NT2/D1 (cell line): ENCODE data around the gene SDSL.

ENCODE experiments used
- DNase-seq: peaks from one replicate; pipeline ENCODE4 v3.0.0-alpha.2; 2011; ENCODE audit warnings: low read depth, low spot score
- H3K27me3 ChIP-seq: 2 replicates; pipeline ENCODE4 v1.6.0; 2011; ENCODE audit warnings: mild to moderate bottlenecking; ENCODE audit not compliant: insufficient read length, insufficient read depth
- H3K36me3 ChIP-seq: 2 replicates; pipeline ENCODE4 v1.6.1; 2011; ENCODE audit warnings: mild to moderate bottlenecking, low read length, mixed read lengths; ENCODE audit not compliant: insufficient read depth, insufficient read length
- H3K4me1 ChIP-seq: 2 replicates; pipeline ENCODE4 v1.5.1; 2011; ENCODE audit not compliant: insufficient read depth, insufficient read length
- H3K4me3 ChIP-seq: 2 replicates; pipeline ENCODE4 v1.5.1; 2011; ENCODE audit warnings: low read depth; ENCODE audit not compliant: insufficient read length
- H3K9ac ChIP-seq: 2 replicates; pipeline ENCODE4 v1.6.0; 2011; ENCODE audit warnings: low read depth; ENCODE audit not compliant: insufficient read length
- H3K9me3 ChIP-seq: 2 replicates; pipeline ENCODE4 v1.5.1; 2011; ENCODE audit warnings: mild to moderate bottlenecking, low read length; ENCODE audit not compliant: insufficient read depth
- SUZ12 ChIP-seq: IDR thresholded peaks from 2 replicates; pipeline ENCODE4 v1.6.1; 2011; ENCODE audit not compliant: insufficient read length, insufficient read depth; ENCODE audit errors: extremely low read depth
- YY1 ChIP-seq: IDR thresholded peaks from 2 replicates; pipeline ENCODE4 v1.6.1; 2011; ENCODE audit not compliant: insufficient read length, insufficient read depth
- ZNF274 ChIP-seq: IDR thresholded peaks from 2 replicates; pipeline ENCODE4 v1.6.1; 2011; ENCODE audit warnings: mild to moderate bottlenecking, low read depth, low read length

SDSL gene

DNA sequence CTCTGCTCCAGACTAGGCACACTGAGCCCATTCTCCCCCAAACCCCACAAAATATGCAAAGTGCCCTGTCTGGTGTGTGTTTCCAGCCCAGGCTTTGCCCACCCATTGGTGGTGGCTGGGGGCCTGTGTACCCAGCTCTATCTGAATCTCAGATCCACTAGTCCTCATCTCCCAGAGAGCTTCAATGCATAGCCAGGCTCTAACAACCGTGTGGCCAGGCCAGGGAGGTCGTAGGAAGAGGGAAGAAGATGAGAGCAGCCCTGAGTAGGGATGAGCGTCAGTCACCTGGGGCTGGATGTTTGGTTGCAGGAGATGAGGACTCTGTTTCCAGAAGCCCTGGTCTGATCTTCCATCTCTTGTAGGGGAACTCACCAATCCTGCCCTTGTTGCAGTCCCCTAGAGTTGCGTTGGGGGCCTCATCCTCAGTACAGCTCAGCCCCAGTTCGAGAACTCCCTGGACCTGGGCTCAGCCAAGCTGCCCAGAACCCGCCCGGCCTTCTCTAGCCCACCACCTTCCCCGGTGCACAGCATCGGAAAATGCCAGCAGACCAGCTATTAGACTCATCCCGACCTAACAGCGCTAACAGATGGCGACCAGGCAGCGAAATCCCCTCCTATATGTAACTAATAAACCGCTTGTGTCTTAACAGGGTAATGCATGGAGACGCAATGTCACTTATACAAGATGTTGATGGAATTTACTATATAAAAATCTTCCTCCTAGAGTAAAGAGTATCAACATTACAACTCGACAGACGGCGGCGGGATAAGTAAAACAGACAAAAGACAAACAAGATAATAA is 52.7 kb downstream of the SDSL start:
- Histone ChIP-seq H3K9ac (no peak overlapping the region), H3K36me3 (no peaks in the 10 kb centered on the region), H3K4me3 (no peak overlapping the region), H3K9me3 (no peaks in the 10 kb centered on the region), H3K4me1 (peaks cover 43% of the 10 kb centered on the region), H3K27me3 (peaks cover 97% of the 10 kb centered on the region)
- TF ChIP-seq ZNF274 (no peak), SUZ12 (no peak), YY1 (no peak)
- DNase-seq = no peak

DNA sequence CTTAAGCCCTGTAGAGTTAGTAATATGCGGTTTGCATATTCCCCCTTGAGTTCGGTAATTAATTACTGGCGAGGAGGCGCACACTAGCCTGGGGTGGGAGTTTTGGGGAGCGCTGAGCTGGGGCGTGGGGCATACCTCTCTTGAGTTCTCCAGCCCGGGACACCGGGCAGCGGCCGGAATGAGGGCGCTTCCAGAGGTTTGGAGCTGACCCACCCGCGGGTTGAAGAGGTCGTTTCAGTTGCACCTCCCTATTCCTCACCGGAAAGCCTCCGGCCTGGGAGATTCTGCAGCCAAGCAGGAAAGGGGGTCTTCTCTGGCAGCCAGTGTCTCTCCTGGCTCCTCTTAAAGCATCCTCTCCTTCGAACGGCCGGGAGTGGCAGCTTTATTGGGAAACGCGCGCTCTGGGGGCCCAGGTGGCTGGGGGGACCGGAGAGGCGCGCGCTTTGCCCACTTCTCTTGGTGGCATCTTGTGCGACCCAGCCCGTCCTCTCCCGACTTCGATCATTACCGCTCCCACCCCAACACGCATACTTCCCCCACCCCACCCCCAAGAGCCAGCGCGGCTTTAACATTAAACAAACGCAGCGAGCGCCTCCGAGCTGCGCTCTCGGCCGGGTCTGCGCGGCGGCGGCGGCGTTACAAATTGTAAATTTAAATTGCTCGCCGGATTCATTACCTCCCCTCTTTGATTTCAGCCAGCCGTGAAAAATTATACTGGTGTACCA is 53.4 kb downstream of the SDSL start:
- Histone ChIP-seq H3K4me1 (peaks cover 40% of the 10 kb centered on the region), H3K9ac (peak overlapping the region; percentile 53), H3K36me3 (no peaks in the 10 kb centered on the region), H3K9me3 (no peaks in the 10 kb centered on the region), H3K27me3 (peaks cover 97% of the 10 kb centered on the region), H3K4me3 (peak overlapping the region; percentile 22)
- TF ChIP-seq YY1 (no peak), SUZ12 (peak; percentile 86), ZNF274 (no peak)
- DNase-seq = no peak

DNA sequence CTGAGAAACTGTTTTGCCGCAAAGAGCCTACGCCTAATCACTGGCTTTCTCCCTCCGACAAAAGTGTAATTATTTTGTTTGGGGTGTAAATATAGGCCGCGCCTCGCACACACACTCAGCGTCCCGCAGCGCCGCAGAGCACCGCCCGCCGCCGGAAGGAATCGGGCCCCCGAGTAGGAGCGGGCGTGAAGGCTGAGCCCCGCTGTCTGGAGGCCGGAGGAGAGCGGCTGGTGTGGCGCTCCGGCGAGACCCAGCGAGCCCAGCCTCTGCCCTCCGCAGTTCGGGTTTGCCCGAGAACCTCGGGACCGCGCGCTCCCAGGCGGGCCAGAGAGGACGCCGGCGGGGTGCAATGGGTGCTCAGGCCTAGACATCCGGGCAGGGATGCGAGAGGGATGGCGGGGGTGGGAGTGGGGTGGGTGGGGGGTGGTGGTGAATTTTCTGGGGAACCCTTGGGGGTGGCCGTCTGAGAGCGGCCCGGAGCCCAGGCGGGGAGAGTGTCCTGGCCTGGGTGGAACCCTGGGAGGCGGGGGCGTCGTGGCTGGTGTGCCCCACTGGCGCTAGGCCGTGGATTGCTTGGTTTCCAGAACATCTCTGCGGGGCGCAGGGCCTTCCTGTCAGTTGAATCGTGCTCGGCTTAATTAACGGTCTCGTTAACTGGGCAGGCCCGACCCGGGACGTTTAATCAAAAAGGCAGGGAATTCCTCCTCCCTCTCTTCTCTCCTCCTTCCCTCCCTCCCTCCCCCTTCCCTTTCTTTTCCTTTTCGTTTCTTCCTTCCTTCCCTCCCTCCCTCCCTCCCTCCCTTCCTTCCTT is 54.2 kb downstream of the SDSL start:
- no peaks in the 10 kb centered on the region for H3K9me3 ChIP-seq
- H3K4me3 ChIP-seq = peak overlapping the region; percentile 22
- no peaks in the 10 kb centered on the region for H3K36me3 ChIP-seq
- H3K4me1 ChIP-seq = peaks cover 34% of the 10 kb centered on the region
- TF ChIP-seq YY1 (no peak), SUZ12 (peak; percentile 97), ZNF274 (no peak)
- H3K27me3 ChIP-seq = peaks cover 97% of the 10 kb centered on the region
- peak overlapping the region; percentile 53 for H3K9ac ChIP-seq
- DNase-seq = no peak

DNA sequence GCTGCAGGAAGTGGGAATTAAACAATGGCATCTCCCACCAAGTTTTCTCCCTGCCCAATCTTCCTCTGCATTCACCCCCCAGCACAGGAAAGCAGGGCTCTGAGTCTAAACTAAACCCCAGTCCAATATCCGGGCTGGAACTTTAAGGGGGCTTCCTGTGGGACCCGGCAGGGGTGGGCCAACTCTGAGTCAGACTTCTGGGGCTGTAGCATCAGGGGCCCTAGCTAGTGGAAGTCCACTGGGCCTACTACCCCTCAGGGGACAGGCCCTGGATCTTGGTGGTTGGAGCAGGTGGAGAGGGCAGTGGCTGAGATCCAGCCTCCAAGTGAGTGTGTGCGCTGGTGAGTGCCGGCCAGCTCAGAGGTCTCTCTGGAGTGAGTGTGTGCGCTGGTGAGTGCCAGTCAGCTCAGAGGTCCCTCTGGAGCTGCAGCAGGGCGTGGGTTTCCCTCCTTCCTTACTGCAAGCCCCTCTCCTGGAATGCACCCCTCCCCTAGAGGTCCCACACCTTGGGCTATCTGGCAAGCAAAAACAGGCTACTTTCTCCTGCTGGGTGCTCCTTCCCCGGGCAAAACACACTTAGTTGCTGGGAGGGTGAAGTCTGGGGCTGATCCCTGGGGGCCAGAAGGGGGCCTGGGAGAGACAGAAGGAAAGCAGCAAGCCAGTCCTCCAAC is 55.1 kb downstream of the SDSL start:
- Histone ChIP-seq H3K36me3 (no peaks in the 10 kb centered on the region), H3K9ac (no peak overlapping the region), H3K4me1 (peaks cover 30% of the 10 kb centered on the region), H3K27me3 (peaks cover 96% of the 10 kb centered on the region), H3K4me3 (no peak overlapping the region), H3K9me3 (no peaks in the 10 kb centered on the region)
- no peak for DNase-seq
- TF ChIP-seq ZNF274 = no peak
- TF ChIP-seq YY1 = no peak
- TF ChIP-seq SUZ12 = no peak

DNA sequence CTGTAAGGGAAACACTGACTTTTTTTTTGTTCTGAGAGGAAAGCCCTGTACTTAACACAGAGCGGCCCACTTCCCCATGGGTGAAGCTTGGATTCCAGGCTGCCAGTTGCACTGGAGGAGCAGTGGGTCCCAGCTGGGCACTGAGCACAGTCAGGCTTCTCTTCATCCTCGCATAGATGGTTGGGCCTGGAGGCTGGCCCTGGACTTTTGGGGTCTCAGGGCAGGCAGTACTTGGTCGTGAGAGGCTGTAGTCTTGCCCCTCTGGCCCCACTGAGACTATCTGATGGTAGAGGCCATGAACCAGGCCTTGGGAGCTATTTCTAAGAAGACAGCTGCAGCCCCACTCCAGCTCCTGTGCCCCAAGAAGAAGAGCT is 55.6 kb downstream of the SDSL start:
- H3K27me3 ChIP-seq = peaks cover 90% of the 10 kb centered on the region
- H3K4me3 ChIP-seq = no peak overlapping the region
- H3K4me1 ChIP-seq = peaks cover 26% of the 10 kb centered on the region
- H3K9me3 ChIP-seq = no peaks in the 10 kb centered on the region
- H3K36me3 ChIP-seq = no peaks in the 10 kb centered on the region
- TF ChIP-seq SUZ12 (no peak), YY1 (no peak), ZNF274 (no peak)
- no peak for DNase-seq
- peak overlapping the region; percentile 47 for H3K9ac ChIP-seq

DNA sequence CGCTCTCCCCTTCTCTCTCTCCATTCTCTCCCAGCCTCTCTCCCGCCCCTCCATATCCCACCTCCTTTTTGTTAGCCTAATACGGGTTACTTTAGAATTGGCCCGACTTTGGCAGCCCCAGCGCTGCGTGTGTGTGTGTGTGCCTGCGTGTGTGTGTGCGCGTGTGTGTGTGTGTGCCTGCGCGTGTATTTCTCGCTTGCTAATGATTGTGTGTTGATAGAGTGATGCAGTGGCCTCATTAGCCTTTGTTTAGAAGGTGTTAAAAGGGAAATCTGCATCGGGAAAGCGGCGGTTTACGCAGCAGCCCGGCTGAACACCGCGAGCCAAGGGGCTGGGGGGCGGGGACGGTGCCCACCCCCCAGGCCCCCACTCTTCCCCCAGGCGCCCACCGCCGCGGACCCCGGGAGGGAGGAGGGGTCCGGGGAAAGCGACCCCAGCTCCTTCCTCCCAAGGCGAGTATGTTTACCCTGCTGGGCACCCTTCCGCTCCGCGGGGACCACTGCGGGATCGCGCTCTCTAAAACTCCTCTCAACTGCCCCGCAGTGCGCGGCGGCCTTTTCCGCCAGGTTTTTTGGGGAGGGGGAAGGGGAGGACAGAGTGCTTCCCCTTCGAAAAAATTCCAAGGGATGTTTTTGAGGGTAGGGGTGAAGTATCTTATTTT is 56.3 kb downstream of the SDSL start:
- Histone ChIP-seq H3K4me1 (peaks cover 21% of the 10 kb centered on the region), H3K9ac (peak overlapping the region; percentile 65), H3K36me3 (no peaks in the 10 kb centered on the region), H3K9me3 (no peaks in the 10 kb centered on the region), H3K27me3 (peaks cover 88% of the 10 kb centered on the region), H3K4me3 (no peak overlapping the region)
- TF ChIP-seq YY1 (no peak), SUZ12 (no peak), ZNF274 (no peak)
- no peak for DNase-seq
